ENCODE results near the gene LBX2. TPM values are rescaled to one million over a fixed set of nuclear protein-coding genes. Genes with fewer than 3 reads are reported as not detected.

The LBX2 gene
- total and polyA plus RNA-seq, 2 of the 4 experiments (the other 2 are of a cell fraction), result 0.18 to 0.62 TPM

- TF ChIP-seq ELK1 (IDR thresholded peaks at IDR 0.05; ENCODE audit: borderline replicate concordance, low read depth, low read length) (no peak), CHD1 (IDR thresholded peaks at IDR 0.05; ENCODE audit: low read depth, low read length) (no peak), BHLHE40 (IDR thresholded peaks at IDR 0.05; ENCODE audit: low read depth, low read length) (no peak), CEBPB (IDR thresholded peaks at IDR 0.05; ENCODE audit: low read depth, low read length) (no peak), MAZ (IDR thresholded peaks at IDR 0.05; ENCODE audit: borderline replicate concordance, low read depth, low read length) (no peak), POLR2A (IDR thresholded peaks at IDR 0.05; ENCODE audit: low read depth, low read length) (no peak), MXI1 (IDR thresholded peaks at IDR 0.05; ENCODE audit: borderline replicate concordance, low read depth, low read length) (no peak), FOS (IDR thresholded peaks at IDR 0.05; ENCODE audit: low read depth, low read length) (no peak), NFE2L2 (IDR thresholded peaks at IDR 0.05; ENCODE audit: low read depth, low read length) (no peak), RAD21 (IDR thresholded peaks at IDR 0.05; ENCODE audit: low read length) (no peak), RCOR1 (IDR thresholded peaks at IDR 0.05; ENCODE audit: insufficient replicate concordance, low read length) (no peak), MAFK (IDR thresholded peaks at IDR 0.05; ENCODE audit: low read depth, low read length) (no peak), SMC3 (IDR thresholded peaks at IDR 0.05; ENCODE audit: low read depth, low read length) (no peak), RFX5 (IDR thresholded peaks at IDR 0.05; ENCODE audit: low read depth, low read length) (no peak)
- TF ChIP-seq, protein P1, sequence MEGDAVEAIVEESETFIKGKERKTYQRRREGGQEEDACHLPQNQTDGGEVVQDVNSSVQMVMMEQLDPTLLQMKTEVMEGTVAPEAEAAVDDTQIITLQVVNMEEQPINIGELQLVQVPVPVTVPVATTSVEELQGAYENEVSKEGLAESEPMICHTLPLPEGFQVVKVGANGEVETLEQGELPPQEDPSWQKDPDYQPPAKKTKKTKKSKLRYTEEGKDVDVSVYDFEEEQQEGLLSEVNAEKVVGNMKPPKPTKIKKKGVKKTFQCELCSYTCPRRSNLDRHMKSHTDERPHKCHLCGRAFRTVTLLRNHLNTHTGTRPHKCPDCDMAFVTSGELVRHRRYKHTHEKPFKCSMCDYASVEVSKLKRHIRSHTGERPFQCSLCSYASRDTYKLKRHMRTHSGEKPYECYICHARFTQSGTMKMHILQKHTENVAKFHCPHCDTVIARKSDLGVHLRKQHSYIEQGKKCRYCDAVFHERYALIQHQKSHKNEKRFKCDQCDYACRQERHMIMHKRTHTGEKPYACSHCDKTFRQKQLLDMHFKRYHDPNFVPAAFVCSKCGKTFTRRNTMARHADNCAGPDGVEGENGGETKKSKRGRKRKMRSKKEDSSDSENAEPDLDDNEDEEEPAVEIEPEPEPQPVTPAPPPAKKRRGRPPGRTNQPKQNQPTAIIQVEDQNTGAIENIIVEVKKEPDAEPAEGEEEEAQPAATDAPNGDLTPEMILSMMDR (conservative IDR thresholded peaks at IDR 0.05; ENCODE audit: low read depth, low read length), result no peak
- TF ChIP-seq, protein P2, sequence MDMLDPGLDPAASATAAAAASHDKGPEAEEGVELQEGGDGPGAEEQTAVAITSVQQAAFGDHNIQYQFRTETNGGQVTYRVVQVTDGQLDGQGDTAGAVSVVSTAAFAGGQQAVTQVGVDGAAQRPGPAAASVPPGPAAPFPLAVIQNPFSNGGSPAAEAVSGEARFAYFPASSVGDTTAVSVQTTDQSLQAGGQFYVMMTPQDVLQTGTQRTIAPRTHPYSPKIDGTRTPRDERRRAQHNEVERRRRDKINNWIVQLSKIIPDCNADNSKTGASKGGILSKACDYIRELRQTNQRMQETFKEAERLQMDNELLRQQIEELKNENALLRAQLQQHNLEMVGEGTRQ (IDR thresholded peaks at IDR 0.05; ENCODE audit: low read depth, low read length), result no peak
- CTCF ChIA-PET, result no interaction called here
- H3K56ac ChIP-seq (ENCODE audit: extremely low read depth, insufficient read depth, low read length), result no peak overlapping the region
- H4K20me1 ChIP-seq (ENCODE audit: insufficient read depth, low read length), result 0 out of 2 replicates have a peak, but pooled peaks cover 5% of the 10 kb centered on the region
- no peak overlapping the region for H2BK120ac ChIP-seq (ENCODE audit: low read depth, low read length)
- no peak overlapping the region for H2BK5ac ChIP-seq (ENCODE audit: low read depth, low read length, poor library complexity, severe bottlenecking)
- peaks cover 90% of the 10 kb centered on the region for H3K27me3 ChIP-seq (ENCODE audit: control insufficient read depth, insufficient read depth, low read length)
- H2BK15ac ChIP-seq (ENCODE audit: low read depth, low read length), result no peak overlapping the region
- H2BK20ac ChIP-seq (ENCODE audit: low read depth, low read length), result no peak overlapping the region
- peak overlapping the region; percentile 59 for H2AFZ ChIP-seq (replicated peaks; ENCODE audit: low read length, poor library complexity)
- H2AK5ac ChIP-seq (ENCODE audit: low read depth, low read length), result no peak overlapping the region
- in situ Hi-C loops (cut with MboI; ENCODE audit: low sequenced_read_pairs) (no loop called here), intact Hi-C loops (cut with micrococcal nuclease) (no loop called here), dilution Hi-C loops (cut with HindIII; ENCODE audit: low sequenced_read_pairs, unreplicated experiment) (no loop called here)
- 11% methylated on average over 52 of the region's 60 CpGs; no CpG with 5 or more reads in 1 of the 2 experiments for WGBS, 2 experiments (ENCODE audit: extremely low coverage in 2 of 2, insufficient read length in 1 of 2)
- H3K4me1 ChIP-seq (ENCODE audit: control insufficient read depth, insufficient read depth, low read length), result no peaks in the 10 kb centered on the region
- peak overlapping the region; percentile 3 for H2AK9ac ChIP-seq (replicated peaks; ENCODE audit: low read depth, low read length, poor library complexity)
- H3K9me1 ChIP-seq (ENCODE audit: insufficient read depth, low read length), result no peaks in the 10 kb centered on the region
- no peaks in the 10 kb centered on the region for H3K36me3 ChIP-seq (ENCODE audit: control insufficient read depth, insufficient read depth, low read length)
- no peak overlapping the region for H3K9ac ChIP-seq (ENCODE audit: low read depth, low read length)
- no peak overlapping the region for H3K23ac ChIP-seq (ENCODE audit: low read depth, low read length)
- DNase-seq (no peak), ATAC-seq (ENCODE audit: low read depth) (no peak)
- no peak overlapping the region for H3K27ac ChIP-seq (ENCODE audit: insufficient read depth, low read length)
- H3K14ac ChIP-seq (replicated peaks; ENCODE audit: low read depth, low read length), result no peak overlapping the region
- no TSS peak for BruUV-seq (replicated peaks)
- POLR2A ChIA-PET (ENCODE audit: unreplicated experiment), result no interaction called here
- peaks cover 20% of the 10 kb centered on the region for H3K9me3 ChIP-seq (ENCODE audit: control insufficient read depth, insufficient read depth, low read length)
- no peak overlapping the region for H3K4ac ChIP-seq (ENCODE audit: low read depth, low read length)
- H3K79me1 ChIP-seq (ENCODE audit: low read depth in 1 of 2, low read length in 2 of 2), result no peaks in the 10 kb centered on the region
- H3K4me2 ChIP-seq (ENCODE audit: low read depth, low read length), result no peak overlapping the region
- H3K18ac ChIP-seq (ENCODE audit: low read depth, low read length), result no peak overlapping the region
- no peak overlapping the region for H4K5ac ChIP-seq (ENCODE audit: low read depth, low read length)
- H4K91ac ChIP-seq (ENCODE audit: insufficient read depth, low read depth, low read length), result no peak overlapping the region
- H4K8ac ChIP-seq (ENCODE audit: low read depth in 2 of 2, low read length in 2 of 2), result no peak overlapping the region
- H3K4me3 ChIP-seq (ENCODE audit: insufficient read depth, low read depth, low read length), result no peak overlapping the region
Observed at GRCh38 chr2:74515271-74515980, 16.0 kb upstream of the LBX2 start.
